Stimulated activated CD8-positive, alpha-beta memory T cell treated with anti-CD3 and anti-CD28 coated beads, Interleukin-15, amount 100 ng/mL, for 1 hour (primary cell): ENCODE results near the gene ANO2.
"Not testable (repeated sequence)": the region's sequence is repeated elsewhere in the genome, so short reads cannot be mapped to it uniquely, and the experiment has no call there.

Source experiments
- DNase-seq: peaks from one replicate; pipeline ENCODE4 v3.0.0-alpha.2; 2020; ENCODE audit warnings: low read depth

ANO2 gene

DNA sequence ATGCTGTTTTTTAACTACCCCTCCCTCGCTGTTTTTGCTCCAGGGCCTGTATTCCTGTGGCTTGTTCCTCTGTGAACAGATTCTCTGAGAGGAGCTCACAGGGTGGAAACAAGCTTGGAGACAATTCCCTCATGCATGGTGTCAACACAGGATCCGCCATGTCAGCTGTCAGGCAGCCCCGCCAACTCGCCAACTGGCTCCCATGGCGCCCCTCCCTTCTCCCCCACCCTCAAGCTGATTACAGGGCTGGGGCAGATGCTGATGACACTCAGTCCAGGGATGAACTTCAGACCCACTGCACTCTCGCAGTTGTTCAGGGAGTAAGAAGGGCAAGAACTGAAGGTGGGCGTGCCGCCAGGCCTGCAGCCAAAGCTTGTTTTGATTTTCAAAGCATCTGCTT, 283.2 kb downstream of the ANO2 start:
- DNase-seq = no peak

DNA sequence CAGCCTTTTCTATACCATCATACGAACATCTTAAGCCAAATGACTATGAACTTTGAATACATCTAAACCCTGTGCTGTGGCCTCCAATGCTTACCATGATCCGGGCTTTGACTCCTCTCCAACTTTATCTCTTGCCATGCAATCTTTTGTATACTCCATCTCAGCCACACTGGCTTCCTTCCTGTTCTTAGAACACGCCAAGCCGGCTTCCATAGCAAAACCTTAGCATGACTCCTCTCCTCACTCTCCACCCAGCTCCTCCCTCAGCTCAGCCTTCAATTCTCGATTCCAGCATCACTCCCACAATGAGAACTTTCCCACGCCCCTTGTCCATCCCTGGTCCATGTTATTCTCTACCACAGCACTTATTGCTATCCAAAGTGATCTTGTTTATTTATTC, 284.8 kb downstream of the ANO2 start:
- DNase-seq = no peak

DNA sequence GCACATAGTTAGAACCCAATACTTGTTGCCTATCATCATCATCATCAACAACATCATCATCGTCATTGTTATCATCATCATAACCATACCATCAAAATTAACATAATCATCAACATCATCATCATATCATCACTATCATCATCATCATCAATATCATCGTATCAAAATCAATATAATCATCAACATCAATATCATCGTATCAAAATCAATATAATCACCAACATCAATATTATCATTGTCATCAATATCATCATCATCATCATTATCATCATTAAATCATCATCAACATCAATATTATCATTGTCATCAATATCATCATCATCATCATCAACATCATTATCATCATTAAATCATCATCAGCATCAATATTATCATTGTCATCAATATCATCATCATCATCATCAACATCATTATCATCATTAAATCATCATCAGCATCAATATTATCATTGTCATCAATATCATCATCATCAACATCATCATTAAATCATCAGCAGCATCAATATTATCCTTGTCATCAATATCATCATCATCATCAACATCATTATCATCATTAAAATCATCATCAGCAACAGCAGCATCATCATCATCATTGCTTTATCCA, 286.6 kb downstream of the ANO2 start:
- not testable (repeated sequence) for DNase-seq

DNA sequence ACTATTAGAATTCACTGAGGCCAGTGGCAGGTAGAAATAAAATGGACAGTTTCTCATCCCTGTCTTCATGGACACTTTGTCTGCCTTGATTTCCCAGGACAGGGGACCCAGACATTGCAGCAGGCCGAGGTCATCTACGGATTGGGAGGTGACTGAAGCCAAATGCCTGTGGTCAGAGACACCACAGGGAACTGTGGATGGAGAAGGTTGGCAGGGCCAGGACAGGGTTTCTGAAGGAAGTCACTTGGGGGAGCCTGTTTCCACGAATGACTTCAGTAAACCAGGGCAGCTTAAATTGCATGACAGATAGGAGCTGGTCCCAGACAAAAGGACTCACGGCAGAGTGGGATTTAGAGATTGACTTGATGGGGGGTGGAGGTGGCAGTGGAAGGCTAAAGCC, 288.2 kb downstream of the ANO2 start:
- no peak for DNase-seq

DNA sequence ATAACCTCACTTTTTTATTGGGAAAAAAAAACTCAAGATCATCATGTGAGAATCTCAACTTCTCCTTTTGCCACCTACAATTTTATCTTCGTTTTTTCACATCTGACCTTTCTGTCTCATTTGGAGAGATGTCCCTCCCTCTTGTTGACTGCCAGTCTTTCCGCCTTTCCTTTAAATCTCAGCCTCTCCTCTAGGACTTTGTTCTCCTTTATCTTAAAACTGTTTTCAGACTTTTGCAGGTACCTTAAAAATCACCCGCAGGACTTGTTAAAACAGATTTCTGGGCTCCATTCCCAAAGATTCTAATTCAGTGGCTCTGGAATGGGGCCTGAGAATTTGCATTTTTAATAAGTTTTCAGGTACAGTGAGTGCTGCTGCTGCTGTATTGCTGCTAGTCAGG, 289.9 kb downstream of the ANO2 start:
- DNase-seq = no peak

DNA sequence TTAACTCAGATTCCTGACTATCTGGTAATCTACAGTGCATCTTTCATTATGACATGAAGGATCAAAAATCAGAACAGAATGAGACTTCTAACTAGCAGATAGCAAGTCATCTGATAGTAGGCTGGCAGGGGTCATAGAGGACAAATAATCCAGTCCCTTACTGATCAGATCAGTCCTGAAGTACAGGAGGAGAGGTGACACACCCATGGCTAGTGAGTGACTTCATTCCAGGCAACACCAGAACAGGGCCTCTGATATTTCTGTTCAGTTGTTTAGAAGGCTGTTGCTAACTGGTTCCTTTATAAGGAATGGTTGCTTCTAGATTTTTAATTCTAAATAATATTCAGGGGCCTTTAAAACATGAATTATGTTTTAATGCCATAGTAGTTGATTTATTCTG, 291.0 kb downstream of the ANO2 start:
- no peak for DNase-seq

DNA sequence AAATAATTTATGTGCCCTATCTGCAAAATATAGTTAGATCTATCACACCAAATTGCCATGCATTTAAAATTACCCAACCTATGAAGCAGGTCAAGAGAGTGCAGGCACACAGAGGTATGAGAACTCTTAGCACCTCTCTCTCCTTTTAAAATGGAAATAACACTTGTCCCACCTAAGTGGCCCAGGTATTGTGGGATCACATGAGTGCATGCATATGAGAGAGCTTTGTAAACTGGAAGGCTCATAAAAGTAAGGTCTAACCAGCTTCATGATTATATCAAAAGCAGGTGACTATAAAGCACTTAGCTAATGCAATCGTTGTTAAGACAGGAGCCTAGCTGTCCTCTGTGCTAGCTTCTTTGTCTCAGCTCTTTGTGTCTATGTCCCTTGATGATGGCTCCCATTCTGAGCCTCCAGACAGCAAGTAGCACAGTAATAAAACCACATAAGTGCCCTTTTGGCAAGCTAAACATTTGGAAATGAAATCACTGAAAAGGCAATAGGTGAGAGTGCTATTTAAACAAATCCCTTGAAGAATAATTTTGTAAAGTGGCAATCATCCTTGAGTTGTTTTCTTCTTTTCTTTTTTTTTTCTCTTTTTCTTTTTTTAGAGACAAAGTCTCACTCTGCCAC, 294.1 kb downstream of the ANO2 start:
- no peak for DNase-seq

DNA sequence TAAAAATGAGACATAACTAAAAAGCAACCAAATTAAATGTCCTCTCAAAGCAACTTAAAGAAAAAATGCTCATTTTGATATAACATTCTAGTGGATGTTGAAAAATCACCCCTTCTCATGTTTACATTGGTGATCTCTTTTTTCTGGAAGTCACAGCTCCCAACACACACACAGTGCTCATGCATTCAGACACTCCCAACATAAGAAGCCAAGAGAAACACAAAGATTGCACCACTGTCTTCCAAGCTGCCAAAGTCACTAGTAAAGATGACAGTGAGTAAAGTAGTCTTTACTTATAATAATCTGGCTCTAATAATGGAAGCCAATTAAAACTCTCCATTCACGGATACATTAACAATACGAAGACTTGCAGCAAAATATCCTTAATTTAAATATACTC, 294.8 kb downstream of the ANO2 start:
- DNase-seq = no peak

DNA sequence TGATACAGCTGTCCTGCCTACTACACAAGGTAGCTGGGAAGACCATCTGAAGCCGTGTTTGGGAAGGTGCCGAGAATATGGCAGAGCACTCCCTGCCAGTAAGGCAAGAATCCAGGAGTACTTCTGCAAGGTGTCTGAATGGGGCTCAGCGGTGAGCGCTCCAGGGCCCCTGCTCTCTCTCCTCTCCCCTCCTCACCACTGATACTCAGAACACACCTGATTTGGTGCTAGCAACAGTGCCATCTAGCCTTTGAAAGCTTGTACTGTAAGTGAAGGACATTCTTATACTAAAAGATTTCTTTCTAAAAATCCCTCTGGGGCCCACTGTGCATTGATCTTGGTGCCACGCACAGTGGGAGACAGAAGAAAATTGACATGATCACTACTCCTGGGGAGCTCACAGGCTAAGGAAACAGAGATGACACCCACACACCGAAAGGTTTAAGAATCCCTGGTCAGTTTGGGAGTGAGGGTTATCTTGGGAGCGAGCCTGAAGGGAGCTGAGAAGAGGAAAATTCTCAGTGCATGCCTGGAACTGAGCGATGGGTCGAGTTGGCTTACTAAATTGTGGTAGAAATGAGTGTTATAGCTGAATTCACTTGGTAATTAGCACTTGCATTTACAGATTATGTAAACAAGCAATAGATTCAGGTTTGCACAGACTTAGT, 296.2 kb downstream of the ANO2 start:
- DNase-seq = no peak

DNA sequence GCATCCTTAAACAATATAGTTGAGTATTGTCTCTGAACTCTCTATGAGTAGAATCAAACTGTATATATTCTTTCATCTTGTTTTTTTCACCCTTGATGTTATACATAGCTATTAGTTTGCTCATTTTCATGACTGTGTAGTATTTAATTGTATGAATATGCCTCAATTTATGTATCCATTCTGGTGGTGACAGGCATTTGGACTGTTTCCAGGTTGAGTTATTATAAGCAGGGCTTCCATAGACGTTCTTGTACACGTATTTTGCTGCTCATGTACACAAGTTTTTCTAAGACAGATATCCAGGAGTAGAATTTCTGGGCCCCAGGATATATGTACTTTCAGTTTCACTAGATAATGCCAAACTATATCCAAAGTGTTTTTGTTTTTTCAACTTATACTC, 301.8 kb downstream of the ANO2 start:
- DNase-seq = no peak

DNA sequence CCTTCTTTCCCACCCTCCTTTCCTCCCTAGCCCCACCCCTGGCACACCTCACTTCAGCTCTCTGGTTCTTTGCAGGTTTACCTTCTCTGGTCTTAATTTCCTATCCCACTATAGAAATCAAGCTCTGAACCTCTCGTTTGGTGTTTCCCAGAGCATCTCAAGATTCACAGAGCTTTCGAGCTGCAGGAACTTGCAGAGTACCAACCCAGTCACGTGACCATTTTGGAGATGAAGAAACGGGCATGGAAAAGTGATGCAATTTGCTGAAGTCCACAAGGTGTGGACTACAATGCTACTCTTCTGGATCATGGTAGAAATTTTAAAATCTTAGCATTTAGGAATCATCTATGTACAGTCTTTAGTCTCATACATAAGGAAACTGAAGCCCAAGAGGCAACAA, 307.4 kb downstream of the ANO2 start:
- DNase-seq = no peak

DNA sequence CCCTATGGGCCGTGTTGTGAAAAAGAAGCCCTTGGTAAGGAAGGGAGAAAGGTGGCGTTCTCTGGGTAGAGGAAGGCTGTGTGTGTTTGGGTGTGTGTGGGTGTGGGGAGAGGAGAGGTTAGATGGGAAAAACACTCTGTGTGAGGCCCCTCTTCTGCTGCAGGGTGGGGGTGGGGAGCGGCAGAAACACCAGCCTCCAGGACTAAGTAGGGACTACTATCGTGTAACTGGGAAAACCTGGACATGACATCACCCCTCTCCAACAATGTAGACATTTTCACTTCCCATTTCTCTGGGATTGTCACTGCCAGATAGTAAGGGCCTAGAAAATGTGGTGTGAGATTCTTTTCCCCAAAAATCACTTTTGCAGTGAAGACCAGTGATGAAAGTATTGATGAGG, 308.2 kb downstream of the ANO2 start:
- DNase-seq = no peak

DNA sequence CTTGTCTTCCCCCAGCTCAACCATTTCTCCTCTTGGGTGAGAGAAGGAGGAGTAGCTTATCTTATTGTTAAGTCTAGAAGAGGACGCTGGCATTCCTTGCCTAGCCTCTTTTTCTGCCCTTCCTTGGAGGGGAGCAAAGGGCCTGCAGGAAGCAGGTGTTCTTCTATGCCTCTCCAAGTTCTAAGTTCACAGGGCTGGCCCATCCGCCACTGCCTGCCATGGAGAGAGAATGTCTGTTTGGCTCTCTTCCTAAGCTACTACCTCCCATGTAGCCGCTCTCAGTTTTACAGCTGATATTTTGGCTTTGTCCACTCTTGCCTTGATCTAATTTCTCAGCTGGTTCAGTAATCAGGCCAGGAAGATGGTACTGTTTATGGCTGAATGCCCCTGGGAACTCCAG, 312.0 kb downstream of the ANO2 start:
- no peak for DNase-seq

DNA sequence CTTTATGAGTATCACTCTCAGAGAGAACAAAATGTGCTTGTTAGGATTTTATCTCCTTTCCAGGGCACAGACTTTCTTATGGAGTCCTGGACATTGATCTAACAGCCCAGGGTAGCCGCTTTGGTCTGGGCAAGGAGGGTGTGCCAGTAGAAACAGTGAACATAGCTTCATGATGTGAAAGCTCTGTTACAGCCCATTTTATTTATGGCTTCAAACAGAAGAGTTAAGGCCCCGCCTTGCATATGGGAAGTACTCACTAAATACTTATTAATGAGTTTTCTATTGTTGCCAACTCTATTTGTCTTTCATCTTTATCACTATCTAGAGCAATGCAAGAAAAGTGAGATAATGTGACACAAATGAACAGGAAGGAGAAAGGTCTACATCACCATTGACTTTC, 312.6 kb downstream of the ANO2 start:
- DNase-seq = no peak

DNA sequence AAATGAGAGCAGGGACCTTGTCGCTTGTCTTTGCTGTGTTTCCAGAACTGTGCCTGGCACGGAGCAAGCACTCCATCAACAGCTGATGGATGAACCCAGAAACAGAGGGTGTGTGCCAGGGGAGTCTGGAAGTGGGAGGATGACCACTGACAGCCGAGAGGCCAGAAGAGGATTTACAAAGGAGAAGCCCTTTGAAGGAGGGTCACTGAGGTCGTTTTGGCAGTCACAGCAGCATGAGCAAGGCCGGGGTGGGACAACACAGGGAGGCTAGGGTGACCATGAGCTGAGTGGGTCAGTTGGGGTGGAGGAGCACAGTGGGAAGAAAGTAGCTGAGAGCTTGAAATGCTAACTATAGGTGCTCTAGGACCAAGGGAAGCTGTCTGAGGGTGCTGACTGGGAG, 313.6 kb downstream of the ANO2 start:
- no peak for DNase-seq

DNA sequence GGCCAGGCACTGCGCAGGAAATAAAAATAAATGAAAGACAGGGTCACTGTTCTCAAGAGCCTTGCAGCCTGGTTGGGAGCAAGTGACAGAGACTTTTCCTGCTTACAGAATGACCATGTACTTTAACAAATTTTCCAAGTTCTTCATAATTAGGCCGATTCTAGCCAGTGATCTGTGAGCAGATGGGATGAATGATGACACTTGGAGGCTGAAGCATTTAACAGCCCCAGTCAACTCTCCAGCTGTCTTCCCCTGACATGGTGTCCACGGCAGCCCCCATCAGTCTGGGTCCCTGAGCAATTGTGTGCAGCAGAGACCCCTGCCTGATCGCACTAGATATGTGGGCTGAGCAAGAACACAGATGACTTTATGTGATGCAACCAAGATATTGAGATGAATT, 314.3 kb downstream of the ANO2 start:
- no peak for DNase-seq

DNA sequence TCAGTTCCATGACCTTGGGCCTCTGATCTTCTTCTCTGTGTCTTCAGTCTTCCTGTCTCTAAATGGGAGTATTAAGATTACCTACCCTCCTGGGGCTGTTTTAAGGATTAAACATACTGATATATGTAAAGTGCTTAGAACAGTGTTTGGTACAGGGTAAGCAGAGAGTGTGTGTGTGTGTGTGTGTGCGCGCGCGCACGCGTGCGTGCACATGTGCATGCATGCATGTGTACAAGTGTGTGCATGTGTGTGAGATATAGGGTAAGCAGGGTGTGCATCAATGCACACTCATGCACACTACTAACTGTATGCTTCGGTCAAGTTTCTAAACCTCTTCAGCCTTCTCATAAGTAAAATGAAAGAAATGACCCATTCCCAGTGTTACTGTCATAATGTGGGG, 316.6 kb downstream of the ANO2 start:
- no peak for DNase-seq

DNA sequence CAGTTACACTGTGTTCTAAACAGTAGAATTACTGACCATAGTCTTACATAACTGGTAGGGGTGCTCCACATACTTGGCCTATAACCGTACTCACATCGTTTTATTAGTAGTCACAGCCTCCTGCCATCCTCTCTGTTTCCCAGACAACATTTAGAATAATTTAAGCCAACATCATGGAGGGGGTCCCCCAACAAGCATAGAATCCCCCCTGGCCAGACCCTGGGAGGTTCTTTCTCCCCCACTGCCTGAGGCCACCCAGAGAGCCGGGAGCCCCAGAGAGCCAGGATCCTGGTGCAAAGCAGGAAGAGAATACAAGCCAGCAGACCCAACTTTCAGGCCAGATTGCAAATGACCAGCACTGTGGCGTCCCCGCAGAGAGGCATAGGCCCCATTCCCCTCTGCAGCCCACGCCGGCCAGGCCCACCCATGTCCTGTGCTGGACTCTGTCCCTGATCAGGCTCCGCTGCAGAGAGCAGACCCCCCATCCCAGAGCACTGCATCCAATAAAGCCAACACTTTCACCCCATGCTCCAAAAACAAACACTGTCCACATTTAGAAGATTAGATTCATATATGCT, 317.9 kb downstream of the ANO2 start:
- DNase-seq = no peak

DNA sequence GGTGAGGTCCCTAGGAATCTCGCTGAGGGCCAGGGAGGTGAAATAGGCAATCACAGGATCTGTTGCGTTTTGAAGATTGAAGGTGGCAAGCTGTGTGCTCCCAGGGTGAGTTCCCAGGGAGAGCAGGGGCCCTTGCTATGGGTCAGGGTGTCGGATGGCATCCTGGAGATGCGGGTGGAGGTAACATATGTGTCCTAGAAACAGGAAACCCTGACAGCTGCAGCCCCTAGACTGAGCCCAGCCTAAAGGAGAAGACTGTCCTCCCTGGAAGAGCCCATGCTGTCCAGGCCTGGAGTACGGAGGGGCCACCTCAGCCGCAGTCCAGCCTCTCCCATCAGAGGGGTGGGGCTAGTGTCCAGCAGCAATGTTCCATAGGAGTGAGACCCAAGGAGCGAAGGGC, 318.9 kb downstream of the ANO2 start:
- no peak for DNase-seq

DNA sequence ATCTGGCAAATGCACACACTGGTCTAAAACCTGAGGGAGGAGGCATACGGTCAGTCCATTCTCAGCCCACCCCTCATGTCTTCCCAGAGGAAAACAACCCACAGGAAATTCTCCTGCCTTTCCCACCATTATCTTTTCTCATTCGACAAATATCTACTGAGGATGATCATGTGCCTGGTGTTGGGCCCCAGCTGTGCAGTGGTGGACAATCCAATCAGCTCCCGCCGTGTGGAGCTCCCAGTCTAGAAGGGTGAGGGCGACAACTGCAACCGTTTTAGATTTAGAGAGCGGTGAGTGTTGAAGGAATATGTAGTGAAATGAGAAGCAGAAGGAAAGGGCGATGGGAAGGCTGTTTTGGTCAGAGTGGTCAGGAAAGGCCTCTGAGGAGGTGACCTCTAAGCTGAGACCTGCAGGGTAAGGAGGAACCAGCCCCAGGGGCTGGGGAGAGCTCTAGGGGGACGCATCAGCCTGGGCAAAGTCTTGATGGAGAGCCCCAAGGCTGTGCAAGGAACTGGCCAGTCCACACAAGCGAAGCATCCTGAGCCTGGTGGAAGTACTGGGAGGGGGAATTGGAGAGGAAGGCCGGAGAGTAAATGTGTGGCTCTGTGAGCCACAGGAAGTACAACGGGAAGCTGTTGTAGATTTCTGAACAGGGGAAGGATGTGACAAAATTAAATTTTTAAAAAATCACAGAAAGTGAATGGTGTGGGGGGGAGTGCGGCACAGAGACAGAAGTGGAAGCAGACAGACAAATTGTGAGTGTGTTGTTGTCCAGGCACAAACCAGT, 320.4 kb downstream of the ANO2 start:
- no peak for DNase-seq

DNA sequence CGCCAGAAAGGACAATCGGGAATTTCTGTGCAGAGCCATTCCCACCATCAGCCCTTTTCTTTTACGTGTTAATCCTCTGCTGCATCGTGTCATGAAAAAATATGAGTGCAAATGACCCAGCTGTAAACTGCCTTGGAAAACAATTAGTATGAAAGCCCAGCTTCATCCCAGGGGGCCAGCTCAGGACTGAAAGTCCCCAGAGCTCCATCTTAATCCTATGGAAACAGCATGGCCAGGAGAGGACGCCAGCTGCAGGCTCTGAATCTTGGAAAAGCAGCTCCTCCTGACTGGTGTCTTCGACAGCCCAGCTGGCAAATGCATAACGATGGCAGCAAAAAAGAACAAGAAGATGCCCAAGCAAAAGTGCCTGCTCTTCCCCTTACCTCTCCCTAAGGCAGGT, 321.6 kb downstream of the ANO2 start:
- no peak for DNase-seq

DNA sequence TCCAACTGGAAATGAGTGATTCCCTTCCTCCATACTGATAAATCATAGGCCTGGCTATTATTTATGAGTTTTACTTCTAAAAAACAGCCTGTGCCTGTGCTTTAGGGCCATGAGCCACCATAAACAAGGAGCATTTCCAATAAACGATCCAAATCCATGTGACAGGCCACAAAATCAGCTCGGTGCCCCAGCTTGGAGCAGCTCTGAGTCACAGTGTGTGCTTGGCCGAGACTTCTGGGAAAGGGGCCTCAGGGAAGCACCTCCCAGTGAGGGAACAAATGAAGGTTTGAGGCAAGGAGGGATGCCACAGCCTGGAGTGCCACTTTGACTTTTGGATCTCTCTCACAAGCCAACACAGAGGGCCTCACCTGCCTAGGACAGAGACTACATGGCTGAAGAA, 322.8 kb downstream of the ANO2 start:
- DNase-seq = no peak

DNA sequence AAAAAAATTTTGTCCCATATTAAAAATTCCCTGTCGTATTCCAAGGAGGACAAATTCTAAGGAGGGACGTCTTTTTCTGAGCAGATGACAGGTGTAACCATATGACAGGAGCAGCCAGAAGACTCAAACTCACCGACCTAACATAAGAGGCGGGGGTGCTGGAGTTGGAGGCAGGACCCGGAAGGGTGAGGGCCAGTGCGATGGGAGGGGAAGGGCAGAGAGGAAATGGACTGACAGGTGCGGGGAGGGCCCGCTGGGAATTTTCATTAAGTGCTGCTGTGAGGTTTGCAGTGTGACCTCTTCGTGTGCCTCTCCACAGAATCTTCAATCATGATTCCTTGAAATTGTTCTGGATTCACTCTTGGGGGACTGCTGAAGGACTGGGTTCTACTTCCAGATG, 323.7 kb downstream of the ANO2 start:
- DNase-seq = no peak
